Measurements from ENCODE around the gene MUC2.

GRCh38 chr11:1073261-1073724, 1.4 kb upstream of the MUC2 start:
- no peak for TF ChIP-seq XRCC5 (IDR thresholded peaks at IDR 0.05; ENCODE audit: low read depth, low read length)
- no peak for TF ChIP-seq HIVEP1 (CRISPR knock-in tag; IDR thresholded peaks at IDR 0.05)
- TF ChIP-seq EHMT2 (IDR thresholded peaks at IDR 0.05), result no peak
- TF ChIP-seq CREM (IDR thresholded peaks at IDR 0.05; ENCODE audit: low read depth), result no peak
- TF ChIP-seq KLF16 (IDR thresholded peaks at IDR 0.05), result no peak
- TF ChIP-seq SMARCB1 (IDR thresholded peaks at IDR 0.05; ENCODE audit: insufficient read length, low read depth), result no peak
- no peak for TF ChIP-seq NFE2L1 (tag; IDR thresholded peaks at IDR 0.05; ENCODE audit: borderline replicate concordance, low read depth)
- no peak for TF ChIP-seq CTCF (IDR thresholded peaks at IDR 0.05 in 2 of 3, conservative IDR thresholded peaks at IDR 0.05 in 1 of 3; ENCODE audit: insufficient read depth in 2 of 3, low read depth in 1 of 3, low read length in 3 of 3)
- TF ChIP-seq MYNN (IDR thresholded peaks at IDR 0.05), result no peak
- TF ChIP-seq MYNN (CRISPR knock-in tag; IDR thresholded peaks at IDR 0.05), result no peak
